Measurements from ENCODE around the gene TNK1.
"Not testable (repeated sequence)": the region's sequence is repeated elsewhere in the genome, so short reads cannot be mapped to it uniquely, and the experiment has no call there.

The TNK1 gene

GRCh38 chr17:7352910-7353635 lies 27.8 kb upstream of the TNK1 start:
- no peak overlapping the region for H3K27ac ChIP-seq
- TF ChIP-seq EZH2 (IDR thresholded peaks at IDR 0.05) (no peak), FOXP2 (optimal IDR thresholded peaks at IDR 0.05; ENCODE audit: control extremely low read depth, extremely low read length, insufficient read depth) (no peak), POLR2AphosphoS5 (IDR thresholded peaks at IDR 0.05; ENCODE audit: borderline replicate concordance, low read depth, low read length) (no peak)
- no peaks in the 10 kb centered on the region for H3K36me3 ChIP-seq (ENCODE audit: insufficient read depth, low read length)
- H3K4me3 ChIP-seq: no peak overlapping the region
- H3K9ac ChIP-seq (ENCODE audit: insufficient read length): no peak overlapping the region
- no peak for DNase-seq (ENCODE audit: low read depth, low spot score)
- H3K9me3 ChIP-seq (ENCODE audit: low read depth, low read length): no peaks in the 10 kb centered on the region

- Histone ChIP-seq H3K4me3 (no peak overlapping the region), H3K9ac (ENCODE audit: insufficient read length) (no peak overlapping the region), H3K36me3 (ENCODE audit: insufficient read depth, low read length) (no peaks in the 10 kb centered on the region), H3K9me3 (ENCODE audit: low read depth, low read length) (no peaks in the 10 kb centered on the region), H3K27ac (no peak overlapping the region)
- TF ChIP-seq EZH2 (IDR thresholded peaks at IDR 0.05) (no peak), POLR2AphosphoS5 (IDR thresholded peaks at IDR 0.05; ENCODE audit: borderline replicate concordance, low read depth, low read length) (no peak), FOXP2 (optimal IDR thresholded peaks at IDR 0.05; ENCODE audit: control extremely low read depth, extremely low read length, insufficient read depth) (no peak)
- no peak for DNase-seq (ENCODE audit: low read depth, low spot score)
Observed at GRCh38 chr17:7354262-7354843, 26.5 kb upstream of the TNK1 start.

GRCh38 chr17:7355053-7355452 lies 25.8 kb upstream of the TNK1 start, which contains the start of gene TMEM95:
Gene TMEM95, plus strand, starts transcription at chr17:7355156. Its CDS starts 49 bp downstream, at chr17:7355205.
- no peak within 1 kb of the TSS for H3K27ac ChIP-seq
- no peak within 1 kb of the TSS for H3K9ac ChIP-seq (ENCODE audit: insufficient read length)
- no peak for TF ChIP-seq POLR2AphosphoS5 (IDR thresholded peaks at IDR 0.05; ENCODE audit: borderline replicate concordance, low read depth, low read length)
- H3K36me3 ChIP-seq (ENCODE audit: insufficient read depth, low read length): no peaks in the 10 kb centered on the region
- no peak within 1 kb of the TSS for H3K4me3 ChIP-seq
- no peaks in the 10 kb centered on the region for H3K9me3 ChIP-seq (ENCODE audit: low read depth, low read length)
- no peak for DNase-seq (ENCODE audit: low read depth, low spot score)

DNA sequence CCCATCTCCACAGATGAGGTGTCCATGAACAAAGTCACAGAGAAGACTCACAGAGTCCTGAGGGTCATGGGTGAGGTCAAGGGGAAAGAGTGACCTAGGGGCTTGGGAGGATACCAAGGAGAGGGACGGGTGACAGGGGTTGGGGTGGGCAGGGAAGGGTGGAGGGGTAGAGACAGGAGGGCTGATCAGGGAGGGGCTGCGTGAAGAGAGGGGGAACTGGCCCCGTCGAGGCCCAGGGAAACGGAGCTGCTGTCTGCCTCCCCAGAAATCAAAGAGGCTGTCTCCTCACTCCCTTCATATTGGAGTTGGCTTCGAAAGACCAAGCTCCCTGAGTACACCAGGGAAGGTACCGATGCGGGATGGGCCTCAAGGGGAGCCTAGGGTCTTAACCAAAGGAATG lies 25.3 kb upstream of the TNK1 start:
- no peak overlapping the region for H3K9ac ChIP-seq (ENCODE audit: insufficient read length)
- H3K27ac ChIP-seq: no peak overlapping the region
- DNase-seq (ENCODE audit: low read depth, low spot score): no peak
- TF ChIP-seq FOXP2 (optimal IDR thresholded peaks at IDR 0.05; ENCODE audit: control extremely low read depth, extremely low read length, insufficient read depth) (no peak), EZH2 (IDR thresholded peaks at IDR 0.05) (no peak), POLR2AphosphoS5 (IDR thresholded peaks at IDR 0.05; ENCODE audit: borderline replicate concordance, low read depth, low read length) (no peak)
- H3K4me3 ChIP-seq: no peak overlapping the region
- no peaks in the 10 kb centered on the region for H3K9me3 ChIP-seq (ENCODE audit: low read depth, low read length)
- H3K36me3 ChIP-seq (ENCODE audit: insufficient read depth, low read length): no peaks in the 10 kb centered on the region

GRCh38 chr17:7356072-7356549 lies 24.8 kb upstream of the TNK1 start:
- no peak overlapping the region for H3K9ac ChIP-seq (ENCODE audit: insufficient read length)
- no peak for TF ChIP-seq FOXP2 (optimal IDR thresholded peaks at IDR 0.05; ENCODE audit: control extremely low read depth, extremely low read length, insufficient read depth)
- no peak for DNase-seq (ENCODE audit: low read depth, low spot score)
- no peak overlapping the region for H3K4me3 ChIP-seq
- no peak overlapping the region for H3K27ac ChIP-seq
- no peaks in the 10 kb centered on the region for H3K36me3 ChIP-seq (ENCODE audit: insufficient read depth, low read length)
- no peaks in the 10 kb centered on the region for H3K9me3 ChIP-seq (ENCODE audit: low read depth, low read length)

DNA sequence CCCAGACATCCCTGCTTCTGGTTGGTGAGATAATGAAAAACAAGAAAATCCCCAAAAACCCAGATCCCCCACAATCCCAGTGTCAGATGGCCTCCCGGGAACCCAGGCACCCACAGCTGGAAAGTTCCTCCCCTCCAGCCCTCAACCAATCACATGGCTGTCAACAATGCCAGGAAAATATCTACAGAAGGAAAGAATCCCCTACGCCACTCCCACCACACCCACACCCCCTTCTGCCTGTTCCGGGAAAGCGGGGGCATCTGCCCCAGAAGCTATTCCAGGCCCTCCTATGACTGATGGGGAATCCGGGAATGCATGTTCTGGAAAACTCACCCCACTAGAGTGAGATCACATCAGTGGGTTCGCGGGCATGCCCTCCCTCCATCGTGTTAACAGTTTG lies 24.1 kb upstream of the TNK1 start:
- no peak overlapping the region for H3K4me3 ChIP-seq
- H3K27ac ChIP-seq: no peak overlapping the region
- no peaks in the 10 kb centered on the region for H3K36me3 ChIP-seq (ENCODE audit: insufficient read depth, low read length)
- H3K9me3 ChIP-seq (ENCODE audit: low read depth, low read length): no peaks in the 10 kb centered on the region
- TF ChIP-seq POLR2AphosphoS5 (IDR thresholded peaks at IDR 0.05; ENCODE audit: borderline replicate concordance, low read depth, low read length) (no peak), EZH2 (IDR thresholded peaks at IDR 0.05) (no peak)
- H3K9ac ChIP-seq (ENCODE audit: insufficient read length): no peak overlapping the region
- DNase-seq (ENCODE audit: low read depth, low spot score): no peak

- Histone ChIP-seq H3K9ac (ENCODE audit: insufficient read length) (no peak overlapping the region), H3K36me3 (ENCODE audit: insufficient read depth, low read length) (no peaks in the 10 kb centered on the region), H3K27ac (no peak overlapping the region), H3K4me3 (no peak overlapping the region), H3K9me3 (ENCODE audit: low read depth, low read length) (no peaks in the 10 kb centered on the region)
- TF ChIP-seq EZH2 (IDR thresholded peaks at IDR 0.05): no peak
- no peak for TF ChIP-seq FOXP2 (optimal IDR thresholded peaks at IDR 0.05; ENCODE audit: control extremely low read depth, extremely low read length, insufficient read depth)
- TF ChIP-seq POLR2AphosphoS5 (IDR thresholded peaks at IDR 0.05; ENCODE audit: borderline replicate concordance, low read depth, low read length): no peak
- no peak for DNase-seq (ENCODE audit: low read depth, low spot score)
Observed at GRCh38 chr17:7357381-7357780, 23.5 kb upstream of the TNK1 start.

- Histone ChIP-seq H3K4me3 (no peak overlapping the region), H3K36me3 (ENCODE audit: insufficient read depth, low read length) (no peaks in the 10 kb centered on the region), H3K27ac (no peak overlapping the region), H3K9ac (ENCODE audit: insufficient read length) (no peak overlapping the region), H3K9me3 (ENCODE audit: low read depth, low read length) (no peaks in the 10 kb centered on the region)
- DNase-seq (ENCODE audit: low read depth, low spot score): no peak
- TF ChIP-seq FOXP2 (optimal IDR thresholded peaks at IDR 0.05; ENCODE audit: control extremely low read depth, extremely low read length, insufficient read depth) (no peak), EZH2 (IDR thresholded peaks at IDR 0.05) (no peak), POLR2AphosphoS5 (IDR thresholded peaks at IDR 0.05; ENCODE audit: borderline replicate concordance, low read depth, low read length) (no peak)
Observed at GRCh38 chr17:7361906-7362305, 19.0 kb upstream of the TNK1 start.

GRCh38 chr17:7363311-7363710 lies 17.6 kb upstream of the TNK1 start:
- no peak for DNase-seq (ENCODE audit: low read depth, low spot score)
- no peak overlapping the region for H3K4me3 ChIP-seq

DNA sequence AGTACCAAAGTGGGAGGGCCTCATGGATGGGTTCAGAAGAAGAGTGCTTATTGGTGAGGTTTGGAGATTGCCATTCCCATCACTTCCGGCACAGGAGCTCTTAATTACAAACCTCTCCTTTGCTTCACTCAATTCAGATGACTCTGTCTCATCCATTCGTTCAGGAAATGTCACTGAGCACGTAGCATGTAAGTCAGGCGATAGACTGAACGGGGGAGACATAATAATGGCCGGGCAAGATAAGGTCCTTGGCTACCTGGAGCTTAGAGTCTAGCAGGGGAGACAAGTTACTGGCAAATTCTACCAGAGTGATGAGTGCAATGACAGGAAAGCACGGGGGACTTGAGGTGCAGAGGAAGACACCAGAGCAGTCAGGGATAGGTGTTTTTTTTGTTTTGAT lies 14.9 kb upstream of the TNK1 start:
- not testable (repeated sequence) for H3K9ac ChIP-seq (ENCODE audit: insufficient read length); H3K9me3 ChIP-seq (ENCODE audit: low read depth, low read length); DNase-seq (ENCODE audit: low read depth, low spot score); H3K27ac ChIP-seq; H3K4me3 ChIP-seq; H3K36me3 ChIP-seq (ENCODE audit: insufficient read depth, low read length)

More at GRCh38 chr17:7363311-7363710, 17.6 kb upstream of the TNK1 start:
- Histone ChIP-seq H3K36me3 (ENCODE audit: insufficient read depth, low read length) (no peaks in the 10 kb centered on the region), H3K27ac (no peak overlapping the region), H3K9ac (ENCODE audit: insufficient read length) (no peak overlapping the region), H3K9me3 (ENCODE audit: low read depth, low read length) (no peaks in the 10 kb centered on the region)
- no peak for TF ChIP-seq POLR2AphosphoS5 (IDR thresholded peaks at IDR 0.05; ENCODE audit: borderline replicate concordance, low read depth, low read length)
- TF ChIP-seq FOXP2 (optimal IDR thresholded peaks at IDR 0.05; ENCODE audit: control extremely low read depth, extremely low read length, insufficient read depth): no peak
- no peak for TF ChIP-seq EZH2 (IDR thresholded peaks at IDR 0.05)

All from SK-N-MC (cell line).